Measurements from ENCODE around the gene HIVEP3. TPM values are rescaled to one million over a fixed set of nuclear protein-coding genes. Genes with fewer than 3 reads are reported as not detected.

The HIVEP3 gene
- total RNA-seq, 1 experiment from 2014 or later = 3.1 TPM

GRCh38 chr1:41813226-41813625 is 105.5 kb downstream of the HIVEP3 start:
- no peak for TF ChIP-seq CTCF (conservative IDR thresholded peaks at IDR 0.05; ENCODE audit: low read depth, low read length)
- TF ChIP-seq EZH2 (IDR thresholded peaks at IDR 0.05; ENCODE audit: borderline replicate concordance, low read depth, low read length, poor library complexity, severe bottlenecking) = no peak
- Histone ChIP-seq H3K4me3 (ENCODE audit: low read depth, low read length, poor library complexity, severe bottlenecking) (no peak overlapping the region), H3K4me1 (ENCODE audit: insufficient read depth, low read length, poor library complexity, severe bottlenecking) (no peaks in the 10 kb centered on the region), H3K9me3 (ENCODE audit: low read depth, low read length, poor library complexity, severe bottlenecking) (no peaks in the 10 kb centered on the region), H3K27ac (ENCODE audit: low read depth, low read length, poor library complexity, severe bottlenecking) (no peak overlapping the region), H3K36me3 (ENCODE audit: insufficient read depth, low read length, poor library complexity, severe bottlenecking) (no peaks in the 10 kb centered on the region), H3K27me3 (replicated peaks; ENCODE audit: insufficient read depth, low read depth, low read length, poor library complexity) (no peaks in the 10 kb centered on the region)
- intact Hi-C loops (cut with micrococcal nuclease; ENCODE audit: unreplicated experiment) = no loop called here
- DNase-seq (ENCODE audit: low spot score) = no peak
- ChIA-PET CTCF (no interaction called here), POLR2A (ENCODE audit: low non-redundant PET) (no interaction called here)
- no TSS peak for BruUV-seq (replicated peaks)

- Histone ChIP-seq H3K27me3 (replicated peaks; ENCODE audit: insufficient read depth, low read depth, low read length, poor library complexity) (no peaks in the 10 kb centered on the region), H3K4me3 (ENCODE audit: low read depth, low read length, poor library complexity, severe bottlenecking) (no peak overlapping the region), H3K27ac (ENCODE audit: low read depth, low read length, poor library complexity, severe bottlenecking) (peak overlapping the region; percentile 23), H3K4me1 (ENCODE audit: insufficient read depth, low read length, poor library complexity, severe bottlenecking) (no peaks in the 10 kb centered on the region), H3K9me3 (ENCODE audit: low read depth, low read length, poor library complexity, severe bottlenecking) (no peaks in the 10 kb centered on the region), H3K36me3 (ENCODE audit: insufficient read depth, low read length, poor library complexity, severe bottlenecking) (no peaks in the 10 kb centered on the region)
- intact Hi-C loops (cut with micrococcal nuclease; ENCODE audit: unreplicated experiment) = no loop called here
- ChIA-PET POLR2A (ENCODE audit: low non-redundant PET) (no interaction called here), CTCF (interaction anchor here (0.6 to 1.0 kb wide), 2 partner anchors 361 to 1721 kb away, joined by 3 read pairs; no protein-coding TSS in a partner anchor)
- DNase-seq (ENCODE audit: low spot score) = peak; percentile 64
- TF ChIP-seq EZH2 (IDR thresholded peaks at IDR 0.05; ENCODE audit: borderline replicate concordance, low read depth, low read length, poor library complexity, severe bottlenecking) (no peak), CTCF (conservative IDR thresholded peaks at IDR 0.05; ENCODE audit: low read depth, low read length) (no peak)
- BruUV-seq (replicated peaks) = no TSS peak
These were observed 106.3 kb downstream of the HIVEP3 start for GRCh38 chr1:41812453-41812852.

GRCh38 chr1:41812051-41812450 is 106.7 kb downstream of the HIVEP3 start:
- POLR2A ChIA-PET (ENCODE audit: low non-redundant PET) = no interaction called here

More at GRCh38 chr1:41812051-41812450, 106.7 kb downstream of the HIVEP3 start:
- H3K9me3 ChIP-seq (ENCODE audit: low read depth, low read length, poor library complexity, severe bottlenecking) = no peaks in the 10 kb centered on the region
- TF ChIP-seq EZH2 (IDR thresholded peaks at IDR 0.05; ENCODE audit: borderline replicate concordance, low read depth, low read length, poor library complexity, severe bottlenecking) (no peak), CTCF (conservative IDR thresholded peaks at IDR 0.05; ENCODE audit: low read depth, low read length) (peak; percentile 92)
- H3K27ac ChIP-seq (ENCODE audit: low read depth, low read length, poor library complexity, severe bottlenecking) = peak overlapping the region; percentile 23
- H3K4me1 ChIP-seq (ENCODE audit: insufficient read depth, low read length, poor library complexity, severe bottlenecking) = no peaks in the 10 kb centered on the region
- no peaks in the 10 kb centered on the region for H3K27me3 ChIP-seq (replicated peaks; ENCODE audit: insufficient read depth, low read depth, low read length, poor library complexity)
- no TSS peak for BruUV-seq (replicated peaks)
- H3K36me3 ChIP-seq (ENCODE audit: insufficient read depth, low read length, poor library complexity, severe bottlenecking) = no peaks in the 10 kb centered on the region
- no peak overlapping the region for H3K4me3 ChIP-seq (ENCODE audit: low read depth, low read length, poor library complexity, severe bottlenecking)
- peak; percentile 75 for DNase-seq (ENCODE audit: low spot score)
- intact Hi-C loops (cut with micrococcal nuclease; ENCODE audit: unreplicated experiment) = no loop called here
- CTCF ChIA-PET = interaction anchor here (0.6 to 1.0 kb wide), 2 partner anchors 361 to 1721 kb away, joined by 3 read pairs; no protein-coding TSS in a partner anchor
